Esophagus squamous epithelium (tissue), 4 donors: ENCODE measurements around the gene KNDC1.

Experiments used
- POLR2A ChIP-seq, 4 donors: fragments of 450-650 bp; IDR thresholded peaks; one replicate each; pipeline ENCODE4 v1.6.1; 2017; ENCODE audit warnings: antibody characterized with exemption in 4 of 4, mild to moderate bottlenecking in 4 of 4, moderate library complexity in 3 of 4
- TF ChIP-seq, protein P1 (sequence below), 6 experiments: fragments of 450-650 bp in 4 of 6; fragments of 200-600 bp in 2 of 6; sonication (generic) in 2 of 6; IDR thresholded peaks; one replicate each; pipeline ENCODE4 v1.5.1; 2016 to 2019; ENCODE audit warnings: antibody characterized with exemption in 6 of 6, mild to moderate bottlenecking in 4 of 6, moderate library complexity in 4 of 6

DNA sequence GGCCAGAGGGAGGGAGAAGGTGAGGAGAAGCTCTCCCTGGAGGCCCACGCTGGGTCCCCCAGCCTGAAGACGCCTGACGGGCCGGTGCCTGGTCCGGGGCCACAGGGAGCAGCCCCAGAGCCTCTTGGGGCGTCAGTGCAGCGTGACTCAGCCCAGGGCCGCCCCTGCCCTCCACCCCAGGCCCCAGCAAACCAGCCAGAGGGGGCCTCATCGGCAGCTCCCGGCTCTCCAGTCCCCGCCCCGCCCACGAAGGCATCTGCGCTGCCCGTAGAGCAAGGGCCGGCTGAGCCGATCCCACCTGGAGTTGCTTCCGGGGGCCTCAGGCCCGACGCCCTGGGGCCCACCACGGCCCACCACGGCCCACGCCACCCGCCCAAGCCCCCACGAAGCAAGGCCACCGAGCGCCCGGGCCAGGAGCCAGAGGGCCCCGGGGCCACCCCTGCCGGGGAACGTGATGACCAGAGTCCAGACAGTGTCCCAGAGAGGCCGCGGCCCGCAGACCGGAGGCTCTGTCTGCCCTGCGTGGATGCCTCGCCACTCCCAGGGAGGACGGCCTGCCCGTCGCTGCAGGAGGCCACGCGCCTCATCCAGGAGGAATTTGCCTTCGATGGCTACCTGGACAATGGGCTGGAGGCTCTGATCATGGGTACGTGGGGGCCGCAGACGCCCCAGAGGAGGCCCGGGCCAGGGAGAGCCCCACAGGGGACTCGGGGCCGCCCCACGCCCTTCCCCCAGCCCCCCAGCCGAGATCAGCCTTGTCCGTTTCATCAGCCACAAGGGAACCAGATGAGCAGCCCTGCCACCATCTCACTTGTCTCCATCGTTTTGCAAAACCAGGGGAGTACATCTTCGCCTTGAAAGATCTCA is 38.8 kb downstream of the KNDC1 start:
- TF ChIP-seq, protein P1, sequence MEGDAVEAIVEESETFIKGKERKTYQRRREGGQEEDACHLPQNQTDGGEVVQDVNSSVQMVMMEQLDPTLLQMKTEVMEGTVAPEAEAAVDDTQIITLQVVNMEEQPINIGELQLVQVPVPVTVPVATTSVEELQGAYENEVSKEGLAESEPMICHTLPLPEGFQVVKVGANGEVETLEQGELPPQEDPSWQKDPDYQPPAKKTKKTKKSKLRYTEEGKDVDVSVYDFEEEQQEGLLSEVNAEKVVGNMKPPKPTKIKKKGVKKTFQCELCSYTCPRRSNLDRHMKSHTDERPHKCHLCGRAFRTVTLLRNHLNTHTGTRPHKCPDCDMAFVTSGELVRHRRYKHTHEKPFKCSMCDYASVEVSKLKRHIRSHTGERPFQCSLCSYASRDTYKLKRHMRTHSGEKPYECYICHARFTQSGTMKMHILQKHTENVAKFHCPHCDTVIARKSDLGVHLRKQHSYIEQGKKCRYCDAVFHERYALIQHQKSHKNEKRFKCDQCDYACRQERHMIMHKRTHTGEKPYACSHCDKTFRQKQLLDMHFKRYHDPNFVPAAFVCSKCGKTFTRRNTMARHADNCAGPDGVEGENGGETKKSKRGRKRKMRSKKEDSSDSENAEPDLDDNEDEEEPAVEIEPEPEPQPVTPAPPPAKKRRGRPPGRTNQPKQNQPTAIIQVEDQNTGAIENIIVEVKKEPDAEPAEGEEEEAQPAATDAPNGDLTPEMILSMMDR (IDR thresholded peaks at IDR 0.05): no peak
- no peak for TF ChIP-seq POLR2A (IDR thresholded peaks at IDR 0.05)
